SU-DHL-6 (cell line): ENCODE results near the gene TNXB.
"Not testable (repeated sequence)": the region's sequence is repeated elsewhere in the genome, so short reads cannot be mapped to it uniquely, and the experiment has no call there.

Source experiments
- H2AFZ ChIP-seq: fragments of 200-600 bp; sonication (generic); 2 replicates; pipeline ENCODE4 v1.6.1; 2014; ENCODE audit warnings: low read depth, mild to moderate bottlenecking, moderate library complexity, mixed read lengths, antibody characterized with exemption, low read length; ENCODE audit not compliant: severe bottlenecking
- H3F3A ChIP-seq: fragments of 200-600 bp; shearing (Covaris generic); 2 replicates; pipeline ENCODE4 v1.6.0; 2016; ENCODE audit warnings: antibody characterized with exemption, mild to moderate bottlenecking; ENCODE audit not compliant: insufficient read depth
- H3K27ac ChIP-seq: fragments of 200-600 bp; sonication (generic); 2 replicates; pipeline ENCODE4 v1.5.1; 2016; ENCODE audit warnings: low read depth, mild to moderate bottlenecking, low read length, moderate library complexity, mixed read lengths
- H3K27me3 ChIP-seq: fragments of 200-600 bp; sonication (generic), shearing (Covaris generic); 2 replicates; pipeline ENCODE4 v1.6.0; 2014; ENCODE audit warnings: mild to moderate bottlenecking, low read length
- H3K36me3 ChIP-seq: fragments of 200-600 bp; sonication (generic); 2 replicates; pipeline ENCODE4 v1.6.1; 2014; ENCODE audit warnings: mild to moderate bottlenecking, low read length, mixed read lengths
- H3K4me2 ChIP-seq: fragments of 300-600, 200-600 bp; shearing (Covaris generic), sonication (generic); 2 replicates; pipeline ENCODE4 v1.6.0; 2014; ENCODE audit warnings: low read length, low read depth, mild to moderate bottlenecking; ENCODE audit not compliant: poor library complexity, severe bottlenecking
- H3K4me3 ChIP-seq: fragments of 200-600 bp; sonication (generic); 2 replicates; pipeline ENCODE4 v1.5.1; 2014; ENCODE audit warnings: antibody characterized with exemption, low read length, mild to moderate bottlenecking, mixed read lengths; ENCODE audit not compliant: insufficient read depth, poor library complexity, severe bottlenecking
- H3K79me2 ChIP-seq: fragments of 200-600 bp; sonication (generic); 2 replicates; pipeline ENCODE4 v1.6.1; 2014; ENCODE audit warnings: mild to moderate bottlenecking, low read length, moderate library complexity; ENCODE audit not compliant: insufficient read depth
- H3K9ac ChIP-seq: fragments of 200-600 bp; sonication (generic); 2 replicates; pipeline ENCODE4 v1.7.0; 2014; ENCODE audit warnings: mild to moderate bottlenecking, low read length
- H3K9me2 ChIP-seq: fragments of 200-600 bp; sonication (generic); replicated peaks from 2 replicates; pipeline ENCODE4 v1.6.1; 2014; ENCODE audit warnings: low read length; ENCODE audit not compliant: insufficient read depth
- H3K9me3 ChIP-seq: fragments of 200-600 bp; sonication (generic); 2 replicates; pipeline ENCODE4 v1.6.1; 2014; ENCODE audit warnings: low read length, mixed read lengths; ENCODE audit not compliant: insufficient read depth
- H4K20me1 ChIP-seq: fragments of 200-600 bp; sonication (generic); 2 replicates; pipeline ENCODE4 v1.6.1; 2014; ENCODE audit warnings: low read depth, mild to moderate bottlenecking, antibody characterized with exemption, low read length, moderate library complexity, mixed read lengths

The TNXB gene

GRCh38 chr6:32007086-32007485 is 102.1 kb downstream of the TNXB start:
- not testable (repeated sequence) for H3K9me3 ChIP-seq, H3K27ac ChIP-seq, H3K4me3 ChIP-seq, H4K20me1 ChIP-seq, H3K9me2 ChIP-seq, H3K9ac ChIP-seq, H3K36me3 ChIP-seq, H3K79me2 ChIP-seq, H3K4me2 ChIP-seq, H3F3A ChIP-seq, H2AFZ ChIP-seq, H3K27me3 ChIP-seq

- not testable (repeated sequence) for H3K27ac ChIP-seq, H3K9ac ChIP-seq, H3K4me2 ChIP-seq, H2AFZ ChIP-seq, H3K4me3 ChIP-seq, H3K79me2 ChIP-seq, H4K20me1 ChIP-seq, H3K9me3 ChIP-seq, H3K36me3 ChIP-seq, H3F3A ChIP-seq, H3K9me2 ChIP-seq, H3K27me3 ChIP-seq
Observed at GRCh38 chr6:32005991-32006529, 103.1 kb downstream of the TNXB start.

GRCh38 chr6:32005538-32005880 is 103.6 kb downstream of the TNXB start:
- not testable (repeated sequence) for H3K27me3 ChIP-seq, H4K20me1 ChIP-seq, H2AFZ ChIP-seq

GRCh38 chr6:32004864-32005537 is 104.1 kb downstream of the TNXB start:
- H3K79me2 ChIP-seq, H3K9me3 ChIP-seq, H3K4me2 ChIP-seq, H3K4me3 ChIP-seq, H4K20me1 ChIP-seq, H3K9me2 ChIP-seq, H3K9ac ChIP-seq, H3F3A ChIP-seq, H3K27me3 ChIP-seq, H2AFZ ChIP-seq, H3K36me3 ChIP-seq, H3K27ac ChIP-seq: not testable (repeated sequence)

More at GRCh38 chr6:32005538-32005880, 103.6 kb downstream of the TNXB start:
- not testable (repeated sequence) for H3K4me3 ChIP-seq, H3K36me3 ChIP-seq, H3K4me2 ChIP-seq, H3K79me2 ChIP-seq, H3K9ac ChIP-seq, H3K27ac ChIP-seq, H3K9me3 ChIP-seq, H3K9me2 ChIP-seq, H3F3A ChIP-seq

DNA sequence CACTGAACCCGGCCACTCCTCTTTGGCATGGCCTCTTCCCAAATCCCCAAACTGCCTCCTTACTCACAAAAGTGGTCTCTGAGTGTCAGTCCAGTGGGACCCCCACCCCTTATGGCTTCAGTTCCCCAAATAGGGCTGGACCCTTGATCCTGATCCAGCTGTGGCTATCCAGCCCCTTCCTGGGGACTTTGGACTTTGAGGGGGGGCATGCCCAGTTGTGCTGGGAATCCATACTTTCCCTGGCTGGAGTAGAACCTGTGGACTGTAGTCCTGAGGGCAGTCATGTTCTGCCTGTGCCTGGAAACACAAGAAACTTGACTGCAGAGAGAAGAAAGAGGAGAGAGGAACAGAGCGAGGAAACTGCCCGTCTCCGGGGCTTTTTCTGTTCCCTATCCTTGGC is 104.7 kb downstream of the TNXB start:
- H3K9ac ChIP-seq, H3K4me2 ChIP-seq, H2AFZ ChIP-seq, H3K27ac ChIP-seq, H3K79me2 ChIP-seq, H3K27me3 ChIP-seq, H3K9me3 ChIP-seq, H3K4me3 ChIP-seq, H3K36me3 ChIP-seq, H4K20me1 ChIP-seq, H3K9me2 ChIP-seq, H3F3A ChIP-seq: not testable (repeated sequence)

DNA sequence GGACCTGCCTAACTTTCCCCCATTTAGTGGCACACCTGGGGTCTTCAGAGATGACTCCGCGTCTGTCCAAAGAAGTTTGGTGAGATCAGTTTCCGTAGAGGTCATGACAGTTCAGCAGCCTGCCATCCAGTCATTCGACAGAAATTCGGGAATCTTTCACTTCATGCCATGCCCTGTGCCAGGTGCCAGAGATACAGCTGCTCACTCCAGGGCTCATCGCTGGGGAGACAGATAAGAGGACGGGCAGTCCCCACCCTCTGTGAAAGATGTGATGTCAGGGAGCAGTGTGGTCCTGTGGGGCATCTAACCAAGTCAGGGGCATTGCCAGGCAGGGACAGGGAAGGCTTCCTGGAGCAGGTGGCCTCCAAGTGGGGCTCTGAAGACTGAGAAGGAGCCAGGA is 105.8 kb downstream of the TNXB start:
- H3F3A ChIP-seq, H2AFZ ChIP-seq, H3K79me2 ChIP-seq, H3K4me3 ChIP-seq, H3K9ac ChIP-seq, H4K20me1 ChIP-seq, H3K4me2 ChIP-seq, H3K9me2 ChIP-seq, H3K36me3 ChIP-seq, H3K27me3 ChIP-seq, H3K9me3 ChIP-seq, H3K27ac ChIP-seq: not testable (repeated sequence)

GRCh38 chr6:32002546-32003268 is 106.4 kb downstream of the TNXB start:
- H4K20me1 ChIP-seq, H3K36me3 ChIP-seq, H3F3A ChIP-seq, H3K27ac ChIP-seq, H3K27me3 ChIP-seq, H3K4me2 ChIP-seq, H3K9me3 ChIP-seq, H3K4me3 ChIP-seq, H2AFZ ChIP-seq, H3K79me2 ChIP-seq, H3K9ac ChIP-seq, H3K9me2 ChIP-seq: not testable (repeated sequence)

GRCh38 chr6:31996385-31996784 is 112.8 kb downstream of the TNXB start:
- not testable (repeated sequence) for H3K9me2 ChIP-seq, H3K36me3 ChIP-seq, H3K9me3 ChIP-seq, H2AFZ ChIP-seq, H3K4me3 ChIP-seq, H3K27ac ChIP-seq, H3F3A ChIP-seq, H3K9ac ChIP-seq, H3K79me2 ChIP-seq, H4K20me1 ChIP-seq, H3K27me3 ChIP-seq, H3K4me2 ChIP-seq
